Astrocyte (in vitro differentiated cells and primary cell): ENCODE data around the gene PCSK5.

Source experiments
- CTCF ChIP-seq: IDR thresholded peaks from 2 replicates; pipeline ENCODE4 v1.5.1; 2011; ENCODE audit warnings: low read depth, mild to moderate bottlenecking, inconsistent platforms, low read length, moderate library complexity; ENCODE audit not compliant: insufficient read depth
- EZH2 ChIP-seq: IDR thresholded peaks from 2 replicates; pipeline ENCODE4 v1.6.1; 2012; ENCODE audit warnings: mild to moderate bottlenecking, low read length, inconsistent platforms; ENCODE audit not compliant: insufficient read depth

DNA sequence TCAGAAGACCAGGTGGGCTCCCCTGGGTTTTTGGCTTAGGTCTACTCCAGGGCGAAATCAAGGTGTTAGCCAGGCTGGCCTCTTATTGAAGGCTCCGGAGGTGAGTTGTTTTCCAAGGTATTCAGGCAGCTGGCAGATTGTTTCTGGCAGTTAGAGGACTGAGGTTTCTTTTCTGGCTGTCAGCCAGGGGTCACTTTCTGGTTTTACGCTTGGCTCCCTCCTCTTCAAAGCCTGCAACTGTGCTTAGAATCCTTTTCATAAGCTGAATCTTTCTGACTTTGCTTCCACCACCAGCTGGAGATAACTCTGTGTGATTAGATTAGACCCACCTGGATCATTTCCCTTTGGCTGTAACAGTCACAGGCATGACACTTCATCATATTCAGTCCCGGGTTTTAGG lies 479.1 kb downstream of the PCSK5 start:
- no peak for TF ChIP-seq CTCF
- no peak for TF ChIP-seq EZH2
